Measurements from ENCODE around the gene MAST1.
A peak's percentile ranks its signal among the peaks of the same experiment; 100 is the strongest.

The MAST1 gene

DNA sequence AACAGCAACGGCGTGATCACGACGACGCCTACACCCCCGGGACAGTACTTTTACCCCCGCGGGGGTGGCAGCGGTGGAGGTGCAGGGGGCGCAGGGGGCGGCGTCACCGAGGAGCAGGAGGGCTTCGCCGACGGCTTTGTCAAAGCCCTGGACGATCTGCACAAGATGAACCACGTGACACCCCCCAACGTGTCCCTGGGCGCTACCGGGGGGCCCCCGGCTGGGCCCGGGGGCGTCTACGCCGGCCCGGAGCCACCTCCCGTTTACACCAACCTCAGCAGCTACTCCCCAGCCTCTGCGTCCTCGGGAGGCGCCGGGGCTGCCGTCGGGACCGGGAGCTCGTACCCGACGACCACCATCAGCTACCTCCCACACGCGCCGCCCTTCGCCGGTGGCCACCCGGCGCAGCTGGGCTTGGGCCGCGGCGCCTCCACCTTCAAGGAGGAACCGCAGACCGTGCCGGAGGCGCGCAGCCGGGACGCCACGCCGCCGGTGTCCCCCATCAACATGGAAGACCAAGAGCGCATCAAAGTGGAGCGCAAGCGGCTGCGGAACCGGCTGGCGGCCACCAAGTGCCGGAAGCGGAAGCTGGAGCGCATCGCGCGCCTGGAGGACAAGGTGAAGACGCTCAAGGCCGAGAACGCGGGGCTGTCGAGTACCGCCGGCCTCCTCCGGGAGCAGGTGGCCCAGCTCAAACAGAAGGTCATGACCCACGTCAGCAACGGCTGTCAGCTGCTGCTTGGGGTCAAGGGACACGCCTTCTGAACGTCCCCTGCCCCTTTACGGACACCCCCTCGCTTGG lies 46.1 kb upstream of the MAST1 start:
- peak; percentile 28 for ATAC-seq (ENCODE audit: insufficient read depth, low read depth)
- Histone ChIP-seq H4K20me1 (ENCODE audit: insufficient read depth, low read length) (no peaks in the 10 kb centered on the region; the same call in 1 of the 2 replicates), H3K79me2 (ENCODE audit: insufficient read depth, low read length) (peaks cover 23% of the 10 kb centered on the region), H3K36me3 (ENCODE audit: insufficient read depth, low read length) (no peaks in the 10 kb centered on the region; the same call in 1 of the 2 replicates), H3K9me3 (ENCODE audit: insufficient read depth, low read length, severe bottlenecking) (no peaks in the 10 kb centered on the region), H3K9ac (ENCODE audit: low read depth, low read length) (peak overlapping the region; percentile 79), H2AFZ (ENCODE audit: low read depth, low read length) (peak overlapping the region; percentile 54), H3K4me1 (ENCODE audit: insufficient read depth, low read length) (peaks cover 48% of the 10 kb centered on the region), H3K4me3 (ENCODE audit: low read depth in 1 of 2, low read length in 2 of 2) (peak overlapping the region; percentile 69 to 71), H3K27ac (ENCODE audit: low read length) (peak overlapping the region; percentile 89), H3K4me2 (ENCODE audit: insufficient read depth, low read length) (peak overlapping the region; percentile 78), H3K27me3 (ENCODE audit: insufficient read depth, low read length, poor library complexity) (no peaks in the 10 kb centered on the region)
- TF ChIP-seq CTCF (IDR thresholded peaks at IDR 0.05; ENCODE audit: borderline replicate concordance, extremely low read depth, low read length, poor library complexity, severe bottlenecking): no peak
- no peak for TF ChIP-seq EZH2 (IDR thresholded peaks at IDR 0.05; ENCODE audit: borderline replicate concordance, low read depth, low read length, severe bottlenecking)
- peak; percentile 88 for DNase-seq

- Histone ChIP-seq H3K4me2 (ENCODE audit: insufficient read depth, low read length) (peak overlapping the region; percentile 78), H3K79me2 (ENCODE audit: insufficient read depth, low read length) (peaks cover 23% of the 10 kb centered on the region), H2AFZ (ENCODE audit: low read depth, low read length) (peak overlapping the region; percentile 54), H3K4me1 (ENCODE audit: insufficient read depth, low read length) (peaks cover 48% of the 10 kb centered on the region), H3K9ac (ENCODE audit: low read depth, low read length) (peak overlapping the region; percentile 79), H3K9me3 (ENCODE audit: insufficient read depth, low read length, severe bottlenecking) (no peaks in the 10 kb centered on the region), H4K20me1 (ENCODE audit: insufficient read depth, low read length) (no peaks in the 10 kb centered on the region; the same call in 1 of the 2 replicates), H3K4me3 (ENCODE audit: low read depth in 1 of 2, low read length in 2 of 2) (peak overlapping the region; percentile 69 to 71), H3K27ac (ENCODE audit: low read length) (peak overlapping the region; percentile 89), H3K36me3 (ENCODE audit: insufficient read depth, low read length) (no peaks in the 10 kb centered on the region; the same call in 1 of the 2 replicates), H3K27me3 (ENCODE audit: insufficient read depth, low read length, poor library complexity) (no peaks in the 10 kb centered on the region)
- no peak for DNase-seq
- ATAC-seq (ENCODE audit: insufficient read depth, low read depth): no peak
- no peak for TF ChIP-seq EZH2 (IDR thresholded peaks at IDR 0.05; ENCODE audit: borderline replicate concordance, low read depth, low read length, severe bottlenecking)
- no peak for TF ChIP-seq CTCF (IDR thresholded peaks at IDR 0.05; ENCODE audit: borderline replicate concordance, extremely low read depth, low read length, poor library complexity, severe bottlenecking)
These were observed 45.4 kb upstream of the MAST1 start for GRCh38 chr19:12792853-12793289.

DNA sequence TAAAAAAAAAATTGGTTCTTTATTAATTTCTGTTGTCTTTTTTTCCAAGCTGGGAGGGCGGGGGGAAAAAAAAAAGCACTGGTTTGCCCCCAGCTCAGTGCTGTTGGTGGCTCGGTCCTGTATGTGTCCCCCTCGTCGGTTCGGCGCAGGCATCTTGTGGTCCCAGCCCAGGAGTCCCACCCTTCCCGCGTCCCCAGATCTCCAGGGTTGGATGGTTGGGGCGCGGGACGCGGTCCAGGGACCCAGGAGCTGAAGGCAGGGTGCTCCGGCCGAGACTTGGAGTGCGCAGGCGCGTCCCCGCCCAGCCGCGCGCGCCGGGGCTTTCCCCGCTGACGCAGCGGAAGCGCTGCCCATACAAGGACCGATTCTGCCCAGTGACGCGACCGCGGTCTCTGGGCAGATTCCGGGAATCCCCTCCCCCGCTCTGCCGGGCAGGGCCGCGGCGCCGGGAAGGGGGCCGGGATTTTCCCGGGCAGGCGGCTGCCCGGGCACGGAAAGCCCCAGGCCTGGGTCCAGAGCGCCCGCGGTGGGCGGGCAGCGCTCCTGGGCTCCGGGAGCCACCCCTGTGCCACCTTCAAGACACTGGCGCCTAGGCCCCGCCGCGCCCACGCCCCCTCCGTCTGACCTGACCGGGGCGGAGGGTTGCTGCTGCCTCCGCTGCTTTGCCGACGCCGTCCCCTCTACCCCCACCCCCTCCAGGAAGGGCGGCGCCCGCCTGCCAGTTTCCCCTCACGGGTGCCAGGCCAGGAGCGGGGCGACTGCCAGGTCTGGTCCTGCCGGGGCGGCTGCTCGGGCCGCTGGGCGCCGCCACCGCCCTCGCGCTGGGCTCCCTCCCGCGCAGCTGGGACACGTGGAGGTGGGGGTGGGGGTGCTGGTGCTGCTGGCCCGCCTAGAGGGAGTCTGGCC lies 44.8 kb upstream of the MAST1 start:
- Histone ChIP-seq H2AFZ (ENCODE audit: low read depth, low read length) (peak overlapping the region; percentile 62), H4K20me1 (ENCODE audit: insufficient read depth, low read length) (no peaks in the 10 kb centered on the region; the same call in 1 of the 2 replicates)

More for the DNA sequence above, 44.8 kb upstream of the MAST1 start:
- H3K9me3 ChIP-seq (ENCODE audit: insufficient read depth, low read length, severe bottlenecking): no peaks in the 10 kb centered on the region
- peak overlapping the region; percentile 69 to 71 for H3K4me3 ChIP-seq (ENCODE audit: low read depth in 1 of 2, low read length in 2 of 2)
- ATAC-seq (ENCODE audit: insufficient read depth, low read depth) (peak; percentile 60), DNase-seq (peak; percentile 91)
- peaks cover 23% of the 10 kb centered on the region for H3K79me2 ChIP-seq (ENCODE audit: insufficient read depth, low read length)
- H3K9ac ChIP-seq (ENCODE audit: low read depth, low read length): peak overlapping the region; percentile 79
- H3K4me1 ChIP-seq (ENCODE audit: insufficient read depth, low read length): peaks cover 48% of the 10 kb centered on the region
- H3K36me3 ChIP-seq (ENCODE audit: insufficient read depth, low read length): no peaks in the 10 kb centered on the region; the same call in 1 of the 2 replicates
- H3K27ac ChIP-seq (ENCODE audit: low read length): peak overlapping the region; percentile 89
- H3K4me2 ChIP-seq (ENCODE audit: insufficient read depth, low read length): peak overlapping the region; percentile 78
- no peaks in the 10 kb centered on the region for H3K27me3 ChIP-seq (ENCODE audit: insufficient read depth, low read length, poor library complexity)
- TF ChIP-seq EZH2 (IDR thresholded peaks at IDR 0.05; ENCODE audit: borderline replicate concordance, low read depth, low read length, severe bottlenecking) (no peak), CTCF (IDR thresholded peaks at IDR 0.05; ENCODE audit: borderline replicate concordance, extremely low read depth, low read length, poor library complexity, severe bottlenecking) (no peak)
